ENCODE data around the gene MXRA7.

The MXRA7 gene

GRCh38 chr17:76659928-76660655, 50.7 kb downstream of the MXRA7 start:
- no peak overlapping the region for H3K4me3 ChIP-seq (ENCODE audit: low read depth, low read length)
- no peak for DNase-seq (ENCODE audit: low read depth)
- no peak for TF ChIP-seq CTCF (conservative IDR thresholded peaks at IDR 0.05; ENCODE audit: low read depth, low read length)

DNA sequence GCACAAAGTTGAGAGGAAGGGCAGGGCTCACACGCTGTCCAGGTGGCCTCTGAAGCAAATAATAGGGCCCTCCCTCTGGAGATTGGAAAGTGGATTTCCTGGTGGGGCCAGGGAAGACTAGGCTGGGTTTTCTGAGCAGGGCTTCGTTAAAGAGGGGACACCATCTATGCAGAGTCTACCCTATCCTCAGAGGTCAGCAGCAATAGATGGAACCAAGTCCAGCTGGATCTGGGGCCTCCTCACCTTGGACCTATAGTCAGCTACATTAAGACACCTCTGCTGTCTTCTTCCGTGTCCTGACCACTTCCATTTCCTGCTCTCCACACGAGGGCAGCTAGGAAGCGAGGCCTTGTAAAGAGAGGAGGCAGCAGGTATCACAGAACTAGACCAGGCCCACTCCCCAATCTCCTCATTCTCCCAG, 52.5 kb downstream of the MXRA7 start:
- no peak for TF ChIP-seq CTCF (conservative IDR thresholded peaks at IDR 0.05; ENCODE audit: low read depth, low read length)
- DNase-seq (ENCODE audit: low read depth) = no peak
- H3K4me3 ChIP-seq (ENCODE audit: low read depth, low read length) = no peak overlapping the region

- DNase-seq (ENCODE audit: low read depth) = no peak
- no peak overlapping the region for H3K4me3 ChIP-seq (ENCODE audit: low read depth, low read length)
- no peak for TF ChIP-seq CTCF (conservative IDR thresholded peaks at IDR 0.05; ENCODE audit: low read depth, low read length)
Observed at GRCh38 chr17:76657505-76658241, 53.1 kb downstream of the MXRA7 start.

DNA sequence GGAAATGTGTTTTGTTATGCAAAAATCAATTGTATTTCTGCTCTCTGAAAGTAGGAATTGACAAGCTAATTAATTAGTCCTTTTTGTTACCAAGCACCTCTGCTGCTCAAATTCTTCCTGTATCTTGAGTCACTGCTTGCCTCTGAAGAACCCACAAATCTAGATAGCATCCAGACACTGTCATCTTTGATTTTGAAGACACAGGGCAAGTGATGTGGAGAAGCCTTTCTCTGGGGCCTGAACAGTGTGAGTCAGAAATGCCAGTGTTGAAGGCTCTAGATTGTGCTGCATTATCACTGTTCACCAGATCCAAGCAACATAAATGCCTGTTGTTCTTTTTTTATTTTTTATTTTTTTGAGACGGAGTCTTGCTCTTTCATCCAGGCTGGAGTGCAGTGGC, 56.4 kb downstream of the MXRA7 start:
- DNase-seq (ENCODE audit: low read depth) = no peak
- no peak for TF ChIP-seq CTCF (conservative IDR thresholded peaks at IDR 0.05; ENCODE audit: low read depth, low read length)
- H3K4me3 ChIP-seq (ENCODE audit: low read depth, low read length) = no peak overlapping the region

- DNase-seq (ENCODE audit: low read depth) = no peak
- no peak for TF ChIP-seq CTCF (conservative IDR thresholded peaks at IDR 0.05; ENCODE audit: low read depth, low read length)
- H3K4me3 ChIP-seq (ENCODE audit: low read depth, low read length) = no peak overlapping the region
Observed at GRCh38 chr17:76650504-76650903, 60.3 kb downstream of the MXRA7 start.

- DNase-seq (ENCODE audit: low read depth) = no peak
- TF ChIP-seq CTCF (conservative IDR thresholded peaks at IDR 0.05; ENCODE audit: low read depth, low read length) = no peak
Observed at GRCh38 chr17:76646712-76647111, 64.1 kb downstream of the MXRA7 start.

More at GRCh38 chr17:76646712-76647111, 64.1 kb downstream of the MXRA7 start:
- no peak overlapping the region for H3K4me3 ChIP-seq (ENCODE audit: low read depth, low read length)

Data from choroid plexus epithelial cell (primary cell).